Upper lobe of right lung (tissue), 1 donor: ENCODE data around the gene TAF5. TPM values are rescaled to one million over a fixed set of nuclear protein-coding genes. Genes with fewer than 3 reads are reported as not detected.

Experiments used
- ATAC-seq: fragments of 200-7000 bp; cut with Tn5 transposase; one replicate; pipeline ENCODE4 v1.9.1; 2020; ENCODE audit warnings: mild to moderate bottlenecking, moderate library complexity
- DNase-seq: peaks from one replicate; pipeline ENCODE4 v3.0.0-alpha.2; 2020
- H3K27ac ChIP-seq: fragments of 200-600 bp; one replicate; pipeline ENCODE4 v1.8.0; 2022
- H3K27me3 ChIP-seq: fragments of 200-600 bp; one replicate; pipeline ENCODE4 v1.8.0; 2022; ENCODE audit warnings: mild to moderate bottlenecking
- H3K36me3 ChIP-seq: fragments of 200-600 bp; one replicate; pipeline ENCODE4 v1.8.0; 2022
- H3K4me1 ChIP-seq: fragments of 200-600 bp; one replicate; pipeline ENCODE4 v1.8.0; 2022
- H3K4me3 ChIP-seq: fragments of 200-600 bp; one replicate; pipeline ENCODE4 v1.8.0; 2022; ENCODE audit warnings: mild to moderate bottlenecking
- H3K9me3 ChIP-seq: fragments of 200-600 bp; one replicate; pipeline ENCODE4 v1.8.0; 2022
- intact Hi-C: fragments of 100-400 bp; cut with DNase I; formaldehyde crosslinking; loops from one replicate; pipeline ENCODE4 v1.11.0; 2022
- microRNA-seq: library from miRNA; unstranded; fragments of <30 nt; microRNA quantifications from one replicate; pipeline ENCODE4 v1.2.0, GENCODE V29; 2020; ENCODE audit warnings: borderline microRNAs expressed
- total RNA-seq: library from RNA; stranded (reverse); fragmentation: NEBNext Ultra II Directional; extraction: Animal tissue kit (Norgen Biotek cat#: 25700); gene quantifications from one replicate; pipeline ENCODE4 v1.2.1, GENCODE V29; 2021
- TF ChIP-seq, protein P1 (sequence below): fragments of 200-600 bp; IDR thresholded peaks from one replicate; pipeline ENCODE4 v1.8.0; 2022; ENCODE audit warnings: antibody characterized with exemption
- donor health status: DM: no; HTN: yes; CAD: no; lungs with severe emphysema.

The TAF5 gene
- total RNA-seq, 1 donor from 2014 or later: 4.1 TPM

DNA sequence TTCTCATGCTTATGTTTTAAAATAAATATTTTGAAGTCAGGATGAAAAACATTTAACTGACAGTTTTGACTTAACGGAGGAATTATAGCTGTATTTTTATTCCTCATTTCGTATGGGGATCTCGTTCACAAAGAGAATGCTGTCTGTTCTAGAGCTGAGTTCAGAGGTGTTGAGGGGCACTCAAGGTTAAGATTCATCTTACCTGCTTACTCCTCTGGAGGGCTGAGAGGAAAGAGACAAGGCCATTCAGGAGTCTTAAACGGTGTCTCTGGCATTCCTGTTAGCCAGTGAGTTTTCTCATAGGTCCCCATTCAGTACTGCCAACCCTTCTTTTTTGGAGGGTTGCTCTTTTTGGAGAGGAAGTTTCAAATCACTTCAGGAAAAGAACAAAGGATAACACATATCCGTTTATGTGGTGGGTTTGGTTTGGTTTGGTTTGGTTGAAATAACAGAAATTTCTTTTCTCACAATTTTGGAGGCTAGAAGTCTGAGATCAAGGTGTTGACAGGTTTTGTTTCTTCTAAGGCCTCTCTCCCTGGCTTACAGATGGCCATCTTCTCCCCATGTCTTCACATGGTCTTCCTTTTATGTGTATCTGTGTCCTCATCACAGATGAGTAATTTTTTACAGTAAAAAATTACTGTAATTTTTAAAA, 61.3 kb downstream of the TAF5 start:
- no peak overlapping the region for H3K4me3 ChIP-seq
- H3K27ac ChIP-seq: no peak overlapping the region
- no peaks in the 10 kb centered on the region for H3K4me1 ChIP-seq
- no peaks in the 10 kb centered on the region for H3K9me3 ChIP-seq
- TF ChIP-seq, protein P1, sequence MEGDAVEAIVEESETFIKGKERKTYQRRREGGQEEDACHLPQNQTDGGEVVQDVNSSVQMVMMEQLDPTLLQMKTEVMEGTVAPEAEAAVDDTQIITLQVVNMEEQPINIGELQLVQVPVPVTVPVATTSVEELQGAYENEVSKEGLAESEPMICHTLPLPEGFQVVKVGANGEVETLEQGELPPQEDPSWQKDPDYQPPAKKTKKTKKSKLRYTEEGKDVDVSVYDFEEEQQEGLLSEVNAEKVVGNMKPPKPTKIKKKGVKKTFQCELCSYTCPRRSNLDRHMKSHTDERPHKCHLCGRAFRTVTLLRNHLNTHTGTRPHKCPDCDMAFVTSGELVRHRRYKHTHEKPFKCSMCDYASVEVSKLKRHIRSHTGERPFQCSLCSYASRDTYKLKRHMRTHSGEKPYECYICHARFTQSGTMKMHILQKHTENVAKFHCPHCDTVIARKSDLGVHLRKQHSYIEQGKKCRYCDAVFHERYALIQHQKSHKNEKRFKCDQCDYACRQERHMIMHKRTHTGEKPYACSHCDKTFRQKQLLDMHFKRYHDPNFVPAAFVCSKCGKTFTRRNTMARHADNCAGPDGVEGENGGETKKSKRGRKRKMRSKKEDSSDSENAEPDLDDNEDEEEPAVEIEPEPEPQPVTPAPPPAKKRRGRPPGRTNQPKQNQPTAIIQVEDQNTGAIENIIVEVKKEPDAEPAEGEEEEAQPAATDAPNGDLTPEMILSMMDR: no peak
- ATAC-seq: no peak
- intact Hi-C loops: no loop called here
- H3K36me3 ChIP-seq: peaks cover 72% of the 10 kb centered on the region
- no peak for DNase-seq
- H3K27me3 ChIP-seq: no peaks in the 10 kb centered on the region

DNA sequence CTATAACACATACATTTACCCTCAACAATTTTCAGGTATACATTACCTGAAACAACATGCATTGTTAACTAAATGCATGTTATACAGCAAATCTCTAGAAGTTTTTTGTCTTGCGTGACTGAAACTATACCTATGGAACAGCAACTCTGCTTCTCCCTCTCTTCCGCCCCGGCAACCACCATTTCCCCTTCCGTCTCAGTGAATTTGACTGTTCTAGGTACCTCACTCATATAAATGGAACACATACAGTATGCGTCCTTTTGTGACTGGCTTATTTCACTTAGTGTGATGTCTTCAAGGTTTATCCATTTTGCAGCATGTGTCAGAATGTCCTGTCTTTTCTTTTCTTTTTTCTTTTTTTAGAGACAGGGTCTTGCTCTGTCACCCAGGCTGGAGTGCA, 61.9 kb downstream of the TAF5 start:
- H3K36me3 ChIP-seq: peaks cover 72% of the 10 kb centered on the region
- no peak overlapping the region for H3K27ac ChIP-seq

DNA sequence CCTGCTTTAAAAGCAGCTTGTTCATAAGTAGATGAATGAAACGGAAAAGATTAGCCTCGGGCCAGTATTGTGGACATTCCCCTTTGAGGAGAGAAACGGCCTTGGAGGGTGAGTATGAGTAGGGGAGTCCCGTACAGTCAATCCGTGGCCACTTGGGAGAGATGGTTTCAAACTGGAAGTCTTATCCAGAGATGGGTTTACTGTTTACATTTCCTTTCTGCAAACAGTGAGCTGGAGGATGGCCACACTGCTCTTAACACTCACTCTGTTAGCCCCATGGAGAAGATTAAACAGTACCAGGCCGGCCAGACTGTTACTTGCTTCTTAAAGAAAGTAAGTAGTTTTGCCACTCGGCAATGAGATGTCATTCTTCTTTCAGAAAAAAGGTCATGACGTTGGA, 64.1 kb downstream of the TAF5 start:
- peak; percentile 62 for ATAC-seq
- Histone ChIP-seq H3K27me3 (no peaks in the 10 kb centered on the region), H3K4me1 (no peaks in the 10 kb centered on the region), H3K4me3 (no peak overlapping the region), H3K27ac (no peak overlapping the region), H3K36me3 (peaks cover 75% of the 10 kb centered on the region), H3K9me3 (no peaks in the 10 kb centered on the region)
- TF ChIP-seq, protein P1: no peak
- intact Hi-C loops: no loop called here
- DNase-seq: no peak

More for the DNA sequence above, 61.9 kb downstream of the TAF5 start:
- TF ChIP-seq, protein P1: no peak
- no peak for DNase-seq
- no peaks in the 10 kb centered on the region for H3K9me3 ChIP-seq
- intact Hi-C loops: no loop called here
- no peak for ATAC-seq
- H3K4me3 ChIP-seq: no peak overlapping the region
- no peaks in the 10 kb centered on the region for H3K4me1 ChIP-seq
- H3K27me3 ChIP-seq: no peaks in the 10 kb centered on the region

DNA sequence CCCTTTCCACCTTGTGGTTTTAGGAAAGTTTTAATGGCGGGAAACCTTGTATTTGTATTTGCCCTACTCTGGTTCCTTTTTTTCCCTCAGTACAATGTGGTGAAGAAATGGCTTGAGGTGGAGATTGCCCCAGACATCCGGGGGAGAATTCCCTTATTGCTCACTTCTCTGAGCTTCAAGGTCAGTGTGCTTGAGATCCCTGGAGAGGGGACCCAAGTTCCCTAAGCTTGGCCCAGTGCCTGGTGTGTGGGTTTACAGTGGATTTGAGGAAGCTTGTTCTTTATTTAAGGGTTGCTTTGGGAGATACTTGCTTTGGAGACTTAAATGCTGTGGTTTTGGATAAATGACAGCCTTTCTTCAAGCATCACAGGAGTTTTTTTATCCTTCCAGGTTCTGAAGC, 66.1 kb downstream of the TAF5 start:
- ATAC-seq (peak; percentile 84), DNase-seq (no peak)
- H3K4me1 ChIP-seq: no peaks in the 10 kb centered on the region
- no peaks in the 10 kb centered on the region for H3K9me3 ChIP-seq
- intact Hi-C loops: no loop called here
- TF ChIP-seq, protein P1: no peak
- no peak overlapping the region for H3K27ac ChIP-seq
- no peak overlapping the region for H3K4me3 ChIP-seq
- peaks cover 83% of the 10 kb centered on the region for H3K36me3 ChIP-seq
- no peaks in the 10 kb centered on the region for H3K27me3 ChIP-seq

Small RNAs within 50 kb of the gene (microRNA-seq; reads per million reads assigned to microRNA genes)
- 299 reads per million, percentile 76 among the genes with 10 or more reads in this experiment for gene MIR1307

Other genes starting within 250 kb of the TAF5 start
- 92.7 TPM for gene NT5C2, start 174.7 kb upstream of the TAF5 start, total RNA-seq
- not detected for gene RPEL1, start 122.1 kb upstream of the TAF5 start, total RNA-seq
- not detected for gene INA, start 90.8 kb upstream of the TAF5 start, total RNA-seq
- 5.5 TPM for gene PCGF6, start 16.8 kb upstream of the TAF5 start, total RNA-seq
- 206 TPM for gene ATP5MK, start 28.5 kb downstream of the TAF5 start, total RNA-seq
- 25.1 TPM for gene PDCD11, start 28.6 kb downstream of the TAF5 start, total RNA-seq
- 29.4 TPM for gene CALHM2, start 84.4 kb downstream of the TAF5 start, total RNA-seq
- not detected for gene CALHM1, start 90.9 kb downstream of the TAF5 start, total RNA-seq
- not detected for gene CALHM3, start 111.3 kb downstream of the TAF5 start, total RNA-seq
- gene NEURL1, start 125.7 kb downstream of the TAF5 start, total RNA-seq: 0.64 TPM